Peyer's patch (tissue), 4 donors: Measurements from ENCODE around the gene KRT4. TPM values are rescaled to one million over a fixed set of nuclear protein-coding genes. Genes with fewer than 3 reads are reported as not detected.

ENCODE experiments used
- DNase-seq, 3 donors: peaks; one replicate each; pipeline ENCODE4 v3.0.0-alpha.2; 2017 to 2019
- H3K27ac ChIP-seq, 4 donors: fragments of 200-600 bp; sonication (generic); one replicate each; pipeline ENCODE4 v1.5.1; 2016 to 2019
- H3K27me3 ChIP-seq, 2 donors: fragments of 200-600 bp; sonication (generic); one replicate each; pipeline ENCODE4 v1.5.1; 2019
- H3K36me3 ChIP-seq, 3 donors: fragments of 200-600 bp; sonication (generic); one replicate each; pipeline ENCODE4 v1.5.1; 2016 to 2019
- H3K4me1 ChIP-seq, 4 donors: fragments of 200-600 bp; sonication (generic); one replicate each; pipeline ENCODE4 v1.5.1; 2016 to 2019
- H3K4me3 ChIP-seq, 4 donors: fragments of 200-600 bp; sonication (generic); 1 replicate in 3 of 4; 2 replicates in 1 of 4; pipeline ENCODE4 v1.5.1; 2016 to 2019; ENCODE audit warnings: mild to moderate bottlenecking in 1 of 4
- H3K9me3 ChIP-seq, 4 donors: fragments of 200-600 bp; sonication (generic); one replicate each; pipeline ENCODE4 v1.5.1; 2016 to 2019; ENCODE audit warnings: mild to moderate bottlenecking in 1 of 4
- POLR2A ChIP-seq, 2 donors: fragments of 450-650 bp; IDR thresholded peaks; one replicate each; pipeline ENCODE4 v1.5.1; 2017; ENCODE audit warnings: antibody characterized with exemption in 2 of 2, mild to moderate bottlenecking in 2 of 2, moderate library complexity in 2 of 2
- total RNA-seq, 4 donors: library from RNA; depleted of rRNA; stranded (reverse); fragments of >200 nt; gene quantifications; one replicate each; pipeline ENCODE4 v1.1.0, GENCODE V29; 2016
- TF ChIP-seq, protein P1 (sequence below), 6 experiments: fragments of 450-650 bp in 4 of 6; fragments of 200-600 bp in 2 of 6; sonication (generic) in 1 of 6; IDR thresholded peaks; one replicate each; pipeline ENCODE4 v1.5.1; 2017 to 2019; ENCODE audit warnings: antibody characterized with exemption in 6 of 6, mild to moderate bottlenecking in 3 of 6, moderate library complexity in 1 of 6

The KRT4 gene
- total RNA-seq, 4 donors from 2014 or later = not detected

DNA sequence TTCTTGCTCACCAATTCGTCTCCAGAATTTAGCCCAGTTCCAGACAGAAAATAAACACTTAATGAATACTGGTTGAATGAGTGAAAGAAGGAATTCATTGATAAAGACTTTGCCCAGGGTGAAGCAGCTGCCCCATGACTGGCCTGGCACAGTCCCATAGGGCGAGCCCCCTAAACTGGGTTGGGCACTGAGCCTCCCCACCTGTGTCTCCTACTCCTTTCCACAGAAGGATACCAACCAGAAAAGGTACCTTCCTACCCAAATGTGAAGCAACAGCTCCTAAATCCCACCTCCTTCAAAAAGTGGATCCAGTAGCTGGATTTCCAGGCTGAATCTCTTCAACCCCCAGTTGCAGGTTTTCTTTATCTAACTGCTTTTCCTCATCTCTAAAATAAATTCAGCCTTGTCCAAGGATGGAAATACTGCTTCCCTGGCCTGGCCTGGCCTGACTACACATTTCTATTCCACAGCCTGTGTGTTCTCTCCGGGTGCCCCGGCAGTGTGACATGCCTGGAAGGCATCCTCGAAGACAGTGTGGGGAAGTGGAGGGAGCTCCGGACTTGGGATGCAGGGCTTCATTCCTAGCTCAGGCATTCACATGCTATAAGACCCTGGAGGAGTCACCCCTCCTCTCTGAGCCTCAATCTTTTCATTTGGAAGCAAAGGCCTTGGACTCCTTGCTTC, 25.6 kb downstream of the KRT4 start:
- Histone ChIP-seq H3K27ac (no peak overlapping the region), H3K4me3 (no peak overlapping the region), H3K9me3 (no peaks in the 10 kb centered on the region), H3K36me3 (no peaks in the 10 kb centered on the region), H3K27me3 (no peaks in the 10 kb centered on the region), H3K4me1 (peaks cover 0 to 7% (median 0%) of the 10 kb centered on the region in 4 donors)
- TF ChIP-seq POLR2A (IDR thresholded peaks at IDR 0.05) = no peak
- TF ChIP-seq, protein P1, sequence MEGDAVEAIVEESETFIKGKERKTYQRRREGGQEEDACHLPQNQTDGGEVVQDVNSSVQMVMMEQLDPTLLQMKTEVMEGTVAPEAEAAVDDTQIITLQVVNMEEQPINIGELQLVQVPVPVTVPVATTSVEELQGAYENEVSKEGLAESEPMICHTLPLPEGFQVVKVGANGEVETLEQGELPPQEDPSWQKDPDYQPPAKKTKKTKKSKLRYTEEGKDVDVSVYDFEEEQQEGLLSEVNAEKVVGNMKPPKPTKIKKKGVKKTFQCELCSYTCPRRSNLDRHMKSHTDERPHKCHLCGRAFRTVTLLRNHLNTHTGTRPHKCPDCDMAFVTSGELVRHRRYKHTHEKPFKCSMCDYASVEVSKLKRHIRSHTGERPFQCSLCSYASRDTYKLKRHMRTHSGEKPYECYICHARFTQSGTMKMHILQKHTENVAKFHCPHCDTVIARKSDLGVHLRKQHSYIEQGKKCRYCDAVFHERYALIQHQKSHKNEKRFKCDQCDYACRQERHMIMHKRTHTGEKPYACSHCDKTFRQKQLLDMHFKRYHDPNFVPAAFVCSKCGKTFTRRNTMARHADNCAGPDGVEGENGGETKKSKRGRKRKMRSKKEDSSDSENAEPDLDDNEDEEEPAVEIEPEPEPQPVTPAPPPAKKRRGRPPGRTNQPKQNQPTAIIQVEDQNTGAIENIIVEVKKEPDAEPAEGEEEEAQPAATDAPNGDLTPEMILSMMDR (IDR thresholded peaks at IDR 0.05) = no peak
- DNase-seq = no peak

DNA sequence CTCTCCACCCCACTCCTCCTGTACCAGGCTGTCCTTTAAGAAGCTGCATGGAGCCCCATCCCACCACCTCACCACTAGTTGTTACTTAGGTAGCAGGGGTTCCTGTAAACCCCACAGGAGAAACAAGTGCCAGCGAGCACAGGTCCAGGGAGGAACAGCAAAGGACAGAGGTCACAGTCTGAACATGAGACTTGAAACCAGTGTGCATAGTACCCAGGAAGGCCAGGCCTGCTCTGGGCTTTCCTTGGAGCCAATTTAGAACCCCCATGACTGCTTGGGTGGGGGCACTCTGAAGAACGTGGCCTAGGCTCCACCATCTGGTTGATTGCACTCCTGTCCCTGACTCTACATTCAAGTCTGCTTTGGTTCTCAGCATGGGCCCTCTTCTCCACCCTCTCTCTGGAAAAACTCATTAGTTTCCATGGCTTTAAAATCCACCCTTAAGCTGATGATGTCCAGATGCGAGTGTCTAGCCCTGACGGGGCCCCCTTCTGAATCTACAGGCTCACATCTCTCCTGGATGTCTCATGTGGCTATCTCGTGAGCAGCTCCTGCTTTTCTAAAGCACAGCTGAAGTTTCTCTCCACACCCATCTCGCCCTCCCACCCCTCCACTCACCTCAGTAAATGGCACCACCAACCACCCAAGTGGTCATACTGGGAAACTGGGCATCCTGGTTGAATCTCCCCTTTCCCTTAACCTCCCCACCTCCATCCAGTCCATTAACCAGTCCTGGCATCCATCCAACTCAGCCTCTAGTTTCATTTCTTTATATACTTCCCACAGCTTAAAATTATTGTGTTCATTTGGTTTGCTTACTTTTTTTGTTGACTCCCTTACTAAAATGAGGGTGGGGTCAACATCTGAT, 26.4 kb downstream of the KRT4 start:
- Histone ChIP-seq H3K36me3 (no peaks in the 10 kb centered on the region), H3K4me1 (peaks cover 0 to 7% (median 0%) of the 10 kb centered on the region in 4 donors), H3K27me3 (no peaks in the 10 kb centered on the region), H3K27ac (no peak overlapping the region), H3K9me3 (no peaks in the 10 kb centered on the region), H3K4me3 (no peak overlapping the region)
- no peak for TF ChIP-seq POLR2A (IDR thresholded peaks at IDR 0.05)
- TF ChIP-seq, protein P1 (IDR thresholded peaks at IDR 0.05) = no peak
- DNase-seq = no peak

DNA sequence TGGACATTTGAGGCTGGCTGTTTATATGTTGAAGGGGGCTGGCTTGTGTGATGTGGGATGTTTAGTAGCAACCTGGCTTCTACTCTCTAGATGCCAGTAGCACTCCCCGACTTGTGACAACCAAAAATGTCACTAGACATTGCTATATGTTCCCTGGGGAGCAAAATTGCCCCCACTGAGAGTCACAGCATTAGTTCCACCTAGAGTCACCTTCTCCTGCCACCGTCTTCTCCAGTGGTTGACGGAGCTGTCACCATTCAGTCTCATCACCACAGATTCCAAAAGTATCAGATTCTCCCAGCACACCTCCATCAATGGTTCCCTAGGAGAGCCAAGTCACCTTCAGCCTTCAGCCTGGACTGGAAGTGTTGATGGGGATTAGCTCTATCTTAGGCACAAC, 29.0 kb downstream of the KRT4 start:
- Histone ChIP-seq H3K4me3 (no peak overlapping the region), H3K27ac (no peak overlapping the region), H3K27me3 (no peaks in the 10 kb centered on the region), H3K9me3 (no peaks in the 10 kb centered on the region), H3K4me1 (peaks cover 0 to 3% (median 0%) of the 10 kb centered on the region in 4 donors), H3K36me3 (no peaks in the 10 kb centered on the region)
- no peak for DNase-seq
- TF ChIP-seq, protein P1 (IDR thresholded peaks at IDR 0.05) = no peak
- no peak for TF ChIP-seq POLR2A (IDR thresholded peaks at IDR 0.05)

DNA sequence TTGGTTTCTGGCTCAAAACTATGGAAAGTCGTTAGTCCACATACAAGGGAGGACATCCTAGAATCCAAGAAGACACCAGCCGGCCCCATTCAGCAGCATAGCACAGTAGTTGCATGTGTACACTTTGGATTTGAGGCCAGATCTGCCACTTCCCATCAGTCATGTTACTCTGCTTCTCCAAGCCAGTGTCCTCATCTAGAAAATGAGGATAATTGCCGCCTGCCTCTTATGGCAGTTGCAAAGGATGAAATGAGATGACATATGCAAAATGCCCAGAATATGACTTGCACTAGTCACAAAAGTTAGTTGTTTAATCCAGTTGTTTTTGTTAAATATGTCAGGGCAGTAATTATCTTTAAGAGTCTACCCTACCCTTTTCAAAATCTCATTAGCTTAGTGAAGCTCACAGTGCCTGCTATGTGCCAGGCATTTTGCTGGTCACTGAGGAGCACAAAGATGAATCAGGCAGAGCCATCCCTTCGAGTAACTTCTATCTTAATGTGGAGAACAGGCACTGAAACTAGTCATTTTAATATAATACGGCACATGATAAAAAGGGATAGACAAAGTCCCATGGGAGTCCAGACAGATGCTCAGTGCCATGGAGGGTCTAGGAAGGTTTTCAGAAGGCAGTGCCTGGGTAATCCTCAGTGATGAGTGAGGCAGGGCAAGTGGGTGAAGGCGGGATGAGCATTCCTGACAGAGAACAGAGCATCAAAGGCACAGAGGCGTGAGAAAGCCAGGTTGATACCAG, 30.2 kb downstream of the KRT4 start:
- Histone ChIP-seq H3K27ac (no peak overlapping the region), H3K27me3 (no peaks in the 10 kb centered on the region), H3K9me3 (no peaks in the 10 kb centered on the region), H3K4me3 (no peak overlapping the region), H3K36me3 (no peaks in the 10 kb centered on the region), H3K4me1 (no peaks in the 10 kb centered on the region)
- TF ChIP-seq, protein P1 (IDR thresholded peaks at IDR 0.05) = no peak
- TF ChIP-seq POLR2A (IDR thresholded peaks at IDR 0.05) = no peak
- no peak for DNase-seq

DNA sequence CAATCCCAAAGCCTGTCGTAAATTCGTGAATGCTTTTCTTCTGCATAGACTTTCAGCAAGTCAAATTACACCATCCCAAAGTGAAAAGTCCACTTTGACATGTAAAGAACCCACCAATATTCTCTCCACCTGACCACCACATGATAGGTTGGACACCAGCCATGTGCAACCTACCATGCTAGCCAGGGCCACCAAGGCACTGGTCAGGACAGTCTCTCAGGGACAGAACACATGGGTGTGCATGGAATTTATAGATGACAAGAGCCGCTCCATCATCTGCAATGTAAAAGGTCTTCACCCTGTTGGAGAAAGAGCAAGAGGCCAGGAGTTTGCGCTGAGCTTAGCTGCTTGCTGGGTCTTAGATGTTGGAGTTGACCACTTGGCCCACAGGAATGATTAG, 31.4 kb downstream of the KRT4 start:
- no peak for DNase-seq
- no peaks in the 10 kb centered on the region for H3K27me3 ChIP-seq
- H3K4me1 ChIP-seq = no peaks in the 10 kb centered on the region
- no peak overlapping the region for H3K4me3 ChIP-seq
- TF ChIP-seq, protein P1 (IDR thresholded peaks at IDR 0.05) = no peak
- no peak for TF ChIP-seq POLR2A (IDR thresholded peaks at IDR 0.05)
- H3K36me3 ChIP-seq = no peaks in the 10 kb centered on the region
- no peaks in the 10 kb centered on the region for H3K9me3 ChIP-seq
- no peak overlapping the region for H3K27ac ChIP-seq
